ENCODE measurements around the gene MYL4. TPM values are rescaled to one million over a fixed set of nuclear protein-coding genes. Genes with fewer than 3 reads are reported as not detected.

Gene MYL4
- total RNA-seq, 1 experiment from 2014 or later = 3.7 TPM

- Histone ChIP-seq H3K9ac (ENCODE audit: low read length) (no peak overlapping the region), H3K27ac (ENCODE audit: low read length) (no peak overlapping the region), H4K20me1 (ENCODE audit: insufficient read depth, low read depth, low read length) (no peaks in the 10 kb centered on the region), H3K9me2 (replicated peaks; ENCODE audit: insufficient read depth, low read length) (no peaks in the 10 kb centered on the region), H3K4me2 (ENCODE audit: low read depth, low read length, poor library complexity, severe bottlenecking) (no peak overlapping the region), H3K36me3 (ENCODE audit: insufficient read depth, low read length) (no peaks in the 10 kb centered on the region), H3K79me2 (ENCODE audit: low read length) (no peaks in the 10 kb centered on the region), H3K4me3 (ENCODE audit: low read length) (no peak overlapping the region), H3K4me1 (ENCODE audit: low read length) (peaks cover 31% of the 10 kb centered on the region), H2AFZ (ENCODE audit: low read length) (no peak overlapping the region), H3K9me3 (ENCODE audit: low read length) (no peaks in the 10 kb centered on the region), H3K27me3 (ENCODE audit: low read length) (no peaks in the 10 kb centered on the region)
- no peak for DNase-seq
Observed at GRCh38 chr17:47235506-47235905, 26.4 kb downstream of the MYL4 start.

- Histone ChIP-seq H3K4me2 (ENCODE audit: low read depth, low read length, poor library complexity, severe bottlenecking) (no peak overlapping the region), H3K4me3 (ENCODE audit: low read length) (no peak overlapping the region), H3K79me2 (ENCODE audit: low read length) (no peaks in the 10 kb centered on the region), H3K4me1 (ENCODE audit: low read length) (peaks cover 31% of the 10 kb centered on the region), H4K20me1 (ENCODE audit: insufficient read depth, low read depth, low read length) (no peaks in the 10 kb centered on the region), H3K9ac (ENCODE audit: low read length) (no peak overlapping the region), H3K9me2 (replicated peaks; ENCODE audit: insufficient read depth, low read length) (no peaks in the 10 kb centered on the region), H3K9me3 (ENCODE audit: low read length) (no peaks in the 10 kb centered on the region), H3K36me3 (ENCODE audit: insufficient read depth, low read length) (no peaks in the 10 kb centered on the region), H2AFZ (ENCODE audit: low read length) (no peak overlapping the region), H3K27ac (ENCODE audit: low read length) (no peak overlapping the region), H3K27me3 (ENCODE audit: low read length) (no peaks in the 10 kb centered on the region)
- DNase-seq = no peak
Observed at GRCh38 chr17:47235923-47236322, 26.8 kb downstream of the MYL4 start.

GRCh38 chr17:47237841-47238240, 28.7 kb downstream of the MYL4 start:
- Histone ChIP-seq H3K9me2 (replicated peaks; ENCODE audit: insufficient read depth, low read length) (no peaks in the 10 kb centered on the region), H3K27me3 (ENCODE audit: low read length) (no peaks in the 10 kb centered on the region), H2AFZ (ENCODE audit: low read length) (no peak overlapping the region), H3K4me1 (ENCODE audit: low read length) (peaks cover 18% of the 10 kb centered on the region), H3K79me2 (ENCODE audit: low read length) (no peaks in the 10 kb centered on the region), H3K4me3 (ENCODE audit: low read length) (no peak overlapping the region), H3K9ac (ENCODE audit: low read length) (no peak overlapping the region), H3K27ac (ENCODE audit: low read length) (no peak overlapping the region), H3K4me2 (ENCODE audit: low read depth, low read length, poor library complexity, severe bottlenecking) (no peak overlapping the region), H3K36me3 (ENCODE audit: insufficient read depth, low read length) (no peaks in the 10 kb centered on the region), H4K20me1 (ENCODE audit: insufficient read depth, low read depth, low read length) (no peaks in the 10 kb centered on the region), H3K9me3 (ENCODE audit: low read length) (no peaks in the 10 kb centered on the region)
- DNase-seq = no peak

- no peak overlapping the region for H3K4me3 ChIP-seq (ENCODE audit: low read length)
Observed at GRCh38 chr17:47238321-47239010, 29.3 kb downstream of the MYL4 start.

GRCh38 chr17:47239619-47239966, 30.4 kb downstream of the MYL4 start:
- Histone ChIP-seq H3K4me3 (ENCODE audit: low read length) (no peak overlapping the region), H3K9me2 (replicated peaks; ENCODE audit: insufficient read depth, low read length) (no peaks in the 10 kb centered on the region), H3K4me1 (ENCODE audit: low read length) (peaks cover 31% of the 10 kb centered on the region), H3K9ac (ENCODE audit: low read length) (peak overlapping the region; percentile 6; the same call in 1 of the 2 replicates), H3K9me3 (ENCODE audit: low read length) (no peaks in the 10 kb centered on the region), H3K27me3 (ENCODE audit: low read length) (no peaks in the 10 kb centered on the region), H3K4me2 (ENCODE audit: low read depth, low read length, poor library complexity, severe bottlenecking) (peak overlapping the region; percentile 23), H3K27ac (ENCODE audit: low read length) (0 out of 2 replicates have a peak overlapping the region, but pooled peaks have one; percentile 31), H3K79me2 (ENCODE audit: low read length) (no peaks in the 10 kb centered on the region), H3K36me3 (ENCODE audit: insufficient read depth, low read length) (no peaks in the 10 kb centered on the region), H4K20me1 (ENCODE audit: insufficient read depth, low read depth, low read length) (no peaks in the 10 kb centered on the region), H2AFZ (ENCODE audit: low read length) (peak overlapping the region; percentile 30; the same call in 1 of the 2 replicates)
- DNase-seq = no peak

More at GRCh38 chr17:47238321-47239010, 29.3 kb downstream of the MYL4 start:
- no peaks in the 10 kb centered on the region for H4K20me1 ChIP-seq (ENCODE audit: insufficient read depth, low read depth, low read length)
- no peak overlapping the region for H2AFZ ChIP-seq (ENCODE audit: low read length)
- H3K9ac ChIP-seq (ENCODE audit: low read length) = no peak overlapping the region
- no peaks in the 10 kb centered on the region for H3K9me2 ChIP-seq (replicated peaks; ENCODE audit: insufficient read depth, low read length)
- H3K4me1 ChIP-seq (ENCODE audit: low read length) = peaks cover 20% of the 10 kb centered on the region
- no peaks in the 10 kb centered on the region for H3K9me3 ChIP-seq (ENCODE audit: low read length)
- H3K79me2 ChIP-seq (ENCODE audit: low read length) = no peaks in the 10 kb centered on the region
- no peaks in the 10 kb centered on the region for H3K36me3 ChIP-seq (ENCODE audit: insufficient read depth, low read length)
- H3K4me2 ChIP-seq (ENCODE audit: low read depth, low read length, poor library complexity, severe bottlenecking) = no peak overlapping the region
- no peak overlapping the region for H3K27ac ChIP-seq (ENCODE audit: low read length)
- no peak for DNase-seq
- no peaks in the 10 kb centered on the region for H3K27me3 ChIP-seq (ENCODE audit: low read length)

- H3K9me3 ChIP-seq (ENCODE audit: low read length) = no peaks in the 10 kb centered on the region
- no peaks in the 10 kb centered on the region for H3K27me3 ChIP-seq (ENCODE audit: low read length)
- no peaks in the 10 kb centered on the region for H4K20me1 ChIP-seq (ENCODE audit: insufficient read depth, low read depth, low read length)
- H3K9ac ChIP-seq (ENCODE audit: low read length) = peak overlapping the region; percentile 6; the same call in 1 of the 2 replicates
- H3K9me2 ChIP-seq (replicated peaks; ENCODE audit: insufficient read depth, low read length) = no peaks in the 10 kb centered on the region
- peak overlapping the region; percentile 23 for H3K4me2 ChIP-seq (ENCODE audit: low read depth, low read length, poor library complexity, severe bottlenecking)
- H3K36me3 ChIP-seq (ENCODE audit: insufficient read depth, low read length) = no peaks in the 10 kb centered on the region
- H3K4me1 ChIP-seq (ENCODE audit: low read length) = peaks cover 36% of the 10 kb centered on the region
- H3K4me3 ChIP-seq (ENCODE audit: low read length) = no peak overlapping the region
- peak overlapping the region; percentile 30; the same call in 1 of the 2 replicates for H2AFZ ChIP-seq (ENCODE audit: low read length)
- H3K79me2 ChIP-seq (ENCODE audit: low read length) = no peaks in the 10 kb centered on the region
- peak; percentile 76 for DNase-seq
- peak overlapping the region; percentile 31 for H3K27ac ChIP-seq (ENCODE audit: low read length)
Observed at GRCh38 chr17:47239967-47240651, 31.0 kb downstream of the MYL4 start.

GRCh38 chr17:47240806-47241205, 31.7 kb downstream of the MYL4 start:
- Histone ChIP-seq H3K4me3 (ENCODE audit: low read length) (no peak overlapping the region), H3K27ac (ENCODE audit: low read length) (peak overlapping the region; percentile 31; the same call in 1 of the 2 replicates), H3K27me3 (ENCODE audit: low read length) (no peaks in the 10 kb centered on the region), H3K4me2 (ENCODE audit: low read depth, low read length, poor library complexity, severe bottlenecking) (no peak overlapping the region), H3K9ac (ENCODE audit: low read length) (no peak overlapping the region), H3K36me3 (ENCODE audit: insufficient read depth, low read length) (no peaks in the 10 kb centered on the region), H3K4me1 (ENCODE audit: low read length) (peaks cover 43% of the 10 kb centered on the region), H3K9me3 (ENCODE audit: low read length) (no peaks in the 10 kb centered on the region), H4K20me1 (ENCODE audit: insufficient read depth, low read depth, low read length) (no peaks in the 10 kb centered on the region), H2AFZ (ENCODE audit: low read length) (no peak overlapping the region), H3K79me2 (ENCODE audit: low read length) (no peaks in the 10 kb centered on the region), H3K9me2 (replicated peaks; ENCODE audit: insufficient read depth, low read length) (no peaks in the 10 kb centered on the region)
- DNase-seq = no peak

GRCh38 chr17:47242648-47243047, 33.5 kb downstream of the MYL4 start:
- no peaks in the 10 kb centered on the region for H3K36me3 ChIP-seq (ENCODE audit: insufficient read depth, low read length)
- H4K20me1 ChIP-seq (ENCODE audit: insufficient read depth, low read depth, low read length) = no peaks in the 10 kb centered on the region
- DNase-seq = no peak
- no peaks in the 10 kb centered on the region for H3K9me2 ChIP-seq (replicated peaks; ENCODE audit: insufficient read depth, low read length)
- H3K4me3 ChIP-seq (ENCODE audit: low read length) = no peak overlapping the region
- no peak overlapping the region for H3K27ac ChIP-seq (ENCODE audit: low read length)
- H3K9ac ChIP-seq (ENCODE audit: low read length) = no peak overlapping the region
- no peaks in the 10 kb centered on the region for H3K79me2 ChIP-seq (ENCODE audit: low read length)
- H3K4me2 ChIP-seq (ENCODE audit: low read depth, low read length, poor library complexity, severe bottlenecking) = no peak overlapping the region
- H3K9me3 ChIP-seq (ENCODE audit: low read length) = no peaks in the 10 kb centered on the region
- H3K27me3 ChIP-seq (ENCODE audit: low read length) = no peaks in the 10 kb centered on the region
- peaks cover 46% of the 10 kb centered on the region for H3K4me1 ChIP-seq (ENCODE audit: low read length)
- no peak overlapping the region for H2AFZ ChIP-seq (ENCODE audit: low read length)

All from Karpas-422 (cell line).